Ascending aorta (tissue), 2 donors: ENCODE results near the gene SEMA5A. TPM values are rescaled to one million over a fixed set of nuclear protein-coding genes. Genes with fewer than 3 reads are reported as not detected.
"Not testable (repeated sequence)": the region's sequence is repeated elsewhere in the genome, so short reads cannot be mapped to it uniquely, and the experiment has no call there.

Experiments used
- DNase-seq, 2 donors: peaks; one replicate each; pipeline ENCODE4 v3.0.0-alpha.2; 2019; ENCODE audit warnings: low spot score in 2 of 2
- H3K27ac ChIP-seq, 2 donors: fragments of 200-600 bp; sonication (generic); one replicate each; pipeline ENCODE4 v1.5.1; 2016 to 2017; ENCODE audit warnings: mild to moderate bottlenecking in 1 of 2
- H3K27me3 ChIP-seq: fragments of 200-600 bp; sonication (generic); one replicate; pipeline ENCODE4 v1.5.1; 2017
- H3K36me3 ChIP-seq, 2 donors: fragments of 200-600 bp; sonication (generic); one replicate each; pipeline ENCODE4 v1.5.1; 2016
- H3K4me1 ChIP-seq, 2 donors: fragments of 200-600 bp; sonication (generic); one replicate each; pipeline ENCODE4 v1.5.1; 2016 to 2017; ENCODE audit warnings: mild to moderate bottlenecking in 1 of 2
- H3K4me3 ChIP-seq, 2 donors: fragments of 200-600 bp; sonication (generic); one replicate each; pipeline ENCODE4 v1.5.1; 2016 to 2017; ENCODE audit warnings: mild to moderate bottlenecking in 1 of 2
- H3K9me3 ChIP-seq, 2 donors: fragments of 200-600 bp; sonication (generic); one replicate each; pipeline ENCODE4 v1.5.1; 2016
- CTCF ChIP-seq, 3 experiments: fragments of 200-600 bp in 2 of 3; fragments of 450-650 bp in 1 of 3; sonication (generic) in 2 of 3; IDR thresholded peaks; one replicate each; pipeline ENCODE4 v1.5.1; 2016 to 2019; ENCODE audit warnings: antibody characterized with exemption in 3 of 3, mild to moderate bottlenecking in 1 of 3, moderate library complexity in 1 of 3
- intact Hi-C: fragments of 100-400 bp; cut with DNase I; formaldehyde crosslinking; loops from one replicate; pipeline ENCODE4 v1.15.1; 2023
- total RNA-seq: library from RNA; depleted of rRNA; stranded (reverse); fragments of >200 nt; gene quantifications from one replicate; pipeline ENCODE4 v1.1.0, GENCODE V29; 2016

SEMA5A gene
- total RNA-seq, 1 donor from 2014 or later, result 18.4 TPM

DNA sequence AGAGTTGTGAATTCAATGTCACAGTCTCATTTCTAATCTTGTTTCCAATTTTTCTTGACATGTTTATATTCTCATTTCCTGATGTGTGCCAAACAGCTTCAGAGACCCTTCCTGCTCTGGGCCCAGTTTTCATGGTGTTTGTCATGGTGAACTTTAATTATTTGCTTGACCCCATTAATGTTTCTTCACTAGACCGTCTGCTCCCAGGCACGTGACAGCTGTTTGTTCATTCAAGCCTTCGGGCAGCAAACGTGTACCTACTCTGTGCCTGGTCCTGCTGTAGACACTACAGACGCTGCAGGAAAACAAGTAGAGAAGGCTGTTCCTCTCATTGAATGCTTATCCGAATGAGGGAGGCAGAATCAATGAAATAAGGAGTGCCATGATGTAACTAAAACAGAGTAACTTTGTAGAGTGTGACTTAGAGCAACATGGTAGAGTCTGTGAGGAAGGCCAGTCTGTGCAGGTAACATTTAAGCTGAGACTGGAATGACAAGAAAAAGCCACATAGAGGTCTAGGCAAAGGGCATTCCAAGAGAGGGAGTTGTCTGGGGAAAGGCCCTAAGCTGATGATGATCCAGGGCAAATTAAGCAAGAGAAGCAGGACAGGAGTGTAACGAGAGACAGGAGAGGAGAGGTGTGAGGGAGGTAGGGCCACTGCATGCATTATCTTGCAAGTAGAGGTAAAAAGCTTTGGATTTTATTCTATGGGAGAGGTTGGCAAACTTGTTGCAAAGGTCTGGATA, 191.4 kb downstream of the SEMA5A start:
- Histone ChIP-seq H3K9me3 (no peaks in the 10 kb centered on the region), H3K36me3 (no peaks in the 10 kb centered on the region), H3K27me3 (no peaks in the 10 kb centered on the region), H3K27ac (no peak overlapping the region), H3K4me3 (no peak overlapping the region), H3K4me1 (no peaks in the 10 kb centered on the region)
- intact Hi-C loops, result loop anchor here (5.0 kb wide), 1 partner anchor 67 kb away; no protein-coding TSS in a partner anchor
- TF ChIP-seq CTCF (IDR thresholded peaks at IDR 0.05), result no peak
- DNase-seq, result no peak

GRCh38 chr5:9353048-9353447, 192.8 kb downstream of the SEMA5A start:
- H3K27me3 ChIP-seq, H3K9me3 ChIP-seq, intact Hi-C loops, H3K4me3 ChIP-seq, H3K36me3 ChIP-seq, DNase-seq, H3K4me1 ChIP-seq, H3K27ac ChIP-seq: not testable (repeated sequence)

GRCh38 chr5:9351546-9351945, 194.3 kb downstream of the SEMA5A start:
- Histone ChIP-seq H3K27me3 (no peaks in the 10 kb centered on the region), H3K36me3 (no peaks in the 10 kb centered on the region), H3K9me3 (no peaks in the 10 kb centered on the region), H3K27ac (no peak overlapping the region), H3K4me1 (peaks cover 0 to 9% of the 10 kb centered on the region in 2 donors), H3K4me3 (no peak overlapping the region)
- TF ChIP-seq CTCF (IDR thresholded peaks at IDR 0.05), result no peak
- intact Hi-C loops, result no loop called here
- no peak for DNase-seq

GRCh38 chr5:9350301-9350797, 195.5 kb downstream of the SEMA5A start:
- peaks cover 0 to 9% of the 10 kb centered on the region in 2 donors for H3K4me1 ChIP-seq
- no peak for DNase-seq
- H3K27me3 ChIP-seq, result no peaks in the 10 kb centered on the region
- H3K9me3 ChIP-seq, result no peaks in the 10 kb centered on the region
- intact Hi-C loops, result no loop called here
- TF ChIP-seq CTCF (IDR thresholded peaks at IDR 0.05), result no peak
- H3K36me3 ChIP-seq, result no peaks in the 10 kb centered on the region
- H3K4me3 ChIP-seq, result no peak overlapping the region
- no peak overlapping the region for H3K27ac ChIP-seq

DNA sequence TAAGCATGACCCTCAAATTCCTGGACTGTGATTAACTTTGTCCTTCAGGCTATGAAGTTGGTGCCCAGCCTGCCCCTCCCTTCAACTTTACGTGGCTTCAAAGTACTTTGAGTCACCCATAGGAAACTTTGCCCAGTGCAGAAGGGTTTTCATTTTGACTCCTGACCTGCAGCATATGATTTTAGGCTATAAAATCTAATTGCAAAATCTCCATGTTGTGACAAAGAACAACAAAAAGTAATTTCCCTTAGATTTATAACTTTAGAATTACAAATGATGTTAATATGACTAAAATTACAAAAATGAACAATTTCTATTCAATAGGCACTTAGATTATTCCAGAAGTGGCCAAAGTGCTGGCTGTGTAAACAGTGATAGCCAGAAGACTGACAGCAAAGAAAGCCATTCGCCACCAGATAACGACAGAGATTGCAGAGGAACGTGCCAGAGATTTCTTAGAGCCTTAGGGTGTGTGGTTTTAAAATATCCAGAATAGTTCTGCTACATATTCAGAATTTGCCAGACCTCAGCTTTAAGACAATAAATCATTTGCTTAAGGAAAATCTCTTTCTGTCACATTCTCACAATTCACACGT, 197.4 kb downstream of the SEMA5A start:
- H3K36me3 ChIP-seq, result no peaks in the 10 kb centered on the region
- no peaks in the 10 kb centered on the region for H3K9me3 ChIP-seq
- no peak overlapping the region for H3K4me3 ChIP-seq
- H3K27me3 ChIP-seq, result no peaks in the 10 kb centered on the region
- H3K4me1 ChIP-seq, result peaks cover 0 to 9% of the 10 kb centered on the region in 2 donors
- no peak for DNase-seq
- H3K27ac ChIP-seq, result peak overlapping the region; percentile 3 to 44
- intact Hi-C loops, result no loop called here
- TF ChIP-seq CTCF (IDR thresholded peaks at IDR 0.05), result no peak

DNA sequence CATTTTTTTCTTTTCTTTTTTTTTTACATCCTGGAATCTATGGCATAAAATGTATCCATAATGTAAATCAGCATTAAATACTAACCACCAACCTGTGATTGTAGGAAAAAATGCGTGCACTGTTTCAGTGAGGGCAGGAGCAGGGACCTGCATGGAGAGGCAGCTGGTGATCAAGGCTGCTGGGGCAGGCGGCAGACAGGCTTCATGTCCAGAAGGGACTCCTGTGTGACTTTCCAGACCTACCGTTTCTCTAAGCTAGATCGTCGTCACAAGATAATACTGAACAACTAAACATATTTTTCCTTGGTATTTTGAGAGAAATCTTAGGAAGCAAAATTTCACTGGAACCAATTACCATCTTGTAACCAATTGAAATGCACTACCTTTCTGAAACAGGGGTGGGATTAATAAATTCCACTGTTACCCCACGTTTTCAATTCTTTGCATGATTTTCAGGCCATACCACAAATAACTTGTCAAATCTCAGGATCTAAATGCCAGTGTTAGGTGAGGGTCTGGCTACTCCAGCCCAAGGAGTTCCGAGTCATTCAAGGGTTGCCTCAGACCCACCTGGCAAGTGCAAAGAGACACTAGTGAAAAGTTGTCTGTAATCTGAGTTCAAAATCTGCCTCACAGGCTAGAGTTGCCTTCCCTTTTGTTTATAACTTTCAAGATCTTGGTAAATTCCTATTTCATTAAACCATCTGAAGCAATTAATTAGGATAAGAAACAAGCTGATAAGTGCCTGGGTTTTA, 198.2 kb downstream of the SEMA5A start:
- Histone ChIP-seq H3K4me3 (no peak overlapping the region), H3K27me3 (no peaks in the 10 kb centered on the region), H3K9me3 (no peaks in the 10 kb centered on the region), H3K27ac (no peak overlapping the region), H3K4me1 (peaks cover 0 to 9% of the 10 kb centered on the region in 2 donors), H3K36me3 (no peaks in the 10 kb centered on the region)
- no peak for DNase-seq
- no peak for TF ChIP-seq CTCF (IDR thresholded peaks at IDR 0.05)
- intact Hi-C loops, result no loop called here
